WTC11 (cell line): Measurements from ENCODE around the gene STEAP1B. TPM values are rescaled to one million over a fixed set of nuclear protein-coding genes. Genes with fewer than 3 reads are reported as not detected.

Experiments
- ATAC-seq: fragments of 200-7000 bp; cut with Tn5 transposase; 2 replicates; pipeline ENCODE4 v1.10.0; 2021; ENCODE audit warnings: mild to moderate bottlenecking, moderate library complexity
- CTCF ChIA-PET: fragments of 300-600 bp; sonication (Branson Sonifier 250); formaldehyde crosslinking; loops from one replicate; lab custom pipeline; 2021; ENCODE audit warnings: antibody characterized with exemption; lab: Charles Lee
- POLR2A ChIA-PET: fragments of 350-600 bp; sonication (Branson Sonifier 250); formaldehyde crosslinking; loops from one replicate; lab custom pipeline; 2021; ENCODE audit warnings: antibody characterized with exemption; lab: Charles Lee
- DNase-seq: peaks from one replicate; pipeline ENCODE4 v3.0.0; 2021; ENCODE audit warnings: low spot score
- H3K27ac Mint-ChIP-seq: 2 replicates; pipeline ENCODE4 v1.8.0; 2021; ENCODE audit warnings: mixed read lengths
- H3K27me3 Mint-ChIP-seq: 2 replicates; pipeline ENCODE4 v1.8.0; 2021; ENCODE audit warnings: low read depth, mild to moderate bottlenecking, moderate library complexity, mixed read lengths
- H3K36me3 Mint-ChIP-seq: 2 replicates; pipeline ENCODE4 v1.8.0; 2021; ENCODE audit warnings: mixed read lengths
- H3K4me1 Mint-ChIP-seq: 2 replicates; pipeline ENCODE4 v1.8.0; 2022; ENCODE audit warnings: mixed read lengths
- H3K4me3 Mint-ChIP-seq: 2 replicates; pipeline ENCODE4 v1.8.0; 2021; ENCODE audit warnings: mild to moderate bottlenecking, moderate library complexity, mixed read lengths
- H3K9me3 Mint-ChIP-seq: 2 replicates; pipeline ENCODE4 v1.8.0; 2021; ENCODE audit warnings: mixed read lengths
- ATF2 ChIP-seq: sonication (generic); formaldehyde crosslinking; IDR thresholded peaks from 2 replicates; pipeline ENCODE4 v1.8.1; 2022; ENCODE audit warnings: low read depth, missing genetic modification reagents, borderline replicate concordance
- CREM ChIP-seq: sonication (generic); formaldehyde crosslinking; IDR thresholded peaks from 2 replicates; pipeline ENCODE4 v1.8.1; 2022; ENCODE audit warnings: mild to moderate bottlenecking, missing genetic modification reagents, moderate library complexity
- E2F5 ChIP-seq: sonication (generic); formaldehyde crosslinking; IDR thresholded peaks from 2 replicates; pipeline ENCODE4 v1.8.1; 2022; ENCODE audit warnings: mild to moderate bottlenecking, moderate library complexity, missing genetic modification reagents
- EMX1 ChIP-seq: fragments of 250-450 bp; sonication (Bioruptor Pico); IDR thresholded peaks from 2 replicates; pipeline ENCODE4 v1.8.0; 2021; ENCODE audit warnings: mild to moderate bottlenecking
- FOXJ3 ChIP-seq: sonication (generic); formaldehyde crosslinking; IDR thresholded peaks from 2 replicates; pipeline ENCODE4 v1.9.0; 2021; ENCODE audit warnings: missing genetic modification reagents, mild to moderate bottlenecking, borderline replicate concordance
- GTF2I ChIP-seq: fragments of 250-450 bp; sonication (Bioruptor Pico); conservative IDR thresholded peaks from 2 replicates; pipeline ENCODE4 v1.4.0; 2021; ENCODE audit warnings: mild to moderate bottlenecking
- HMGA2 ChIP-seq: fragments of 250-450 bp; sonication (Bioruptor Pico); IDR thresholded peaks from 2 replicates; pipeline ENCODE4 v1.4.0; 2021; ENCODE audit warnings: mild to moderate bottlenecking, moderate library complexity
- IRF2 ChIP-seq: sonication (generic); formaldehyde crosslinking; IDR thresholded peaks from 2 replicates; pipeline ENCODE4 v1.8.0; 2022; ENCODE audit warnings: low read depth, missing genetic modification reagents, borderline replicate concordance
- JAZF1 ChIP-seq: fragments of 250-450 bp; sonication (Bioruptor Pico); IDR thresholded peaks from 2 replicates; pipeline ENCODE4 v1.9.0; 2021; ENCODE audit warnings: moderate library complexity, mild to moderate bottlenecking, inconsistent platforms
- JUN ChIP-seq: sonication (generic); formaldehyde crosslinking; IDR thresholded peaks from 2 replicates; pipeline ENCODE4 v1.8.0; 2023; ENCODE audit warnings: mild to moderate bottlenecking, missing genetic modification reagents
- MXD4 ChIP-seq: fragments of 250-450 bp; sonication (Bioruptor Pico); IDR thresholded peaks from 2 replicates; pipeline ENCODE4 v1.8.0; 2021; ENCODE audit warnings: mild to moderate bottlenecking, moderate library complexity, borderline replicate concordance
- NFYB ChIP-seq: sonication (generic); formaldehyde crosslinking; conservative IDR thresholded peaks from 2 replicates; pipeline ENCODE4 v1.8.0; 2022; ENCODE audit warnings: low read depth, missing genetic modification reagents
- NR2C2 ChIP-seq: sonication (generic); formaldehyde crosslinking; IDR thresholded peaks from 2 replicates; pipeline ENCODE4 v1.8.0; 2022; ENCODE audit warnings: mild to moderate bottlenecking, missing genetic modification reagents
- PRRX2 ChIP-seq: fragments of 250-450 bp; sonication (Bioruptor Pico); IDR thresholded peaks from 2 replicates; pipeline ENCODE4 v1.8.0; 2021; ENCODE audit warnings: mild to moderate bottlenecking
- SMAD3 ChIP-seq: sonication (generic); formaldehyde crosslinking; IDR thresholded peaks from 2 replicates; pipeline ENCODE4 v1.8.0; 2022; ENCODE audit warnings: missing genetic modification reagents, mild to moderate bottlenecking, borderline replicate concordance
- SOX15 ChIP-seq: fragments of 250-450 bp; sonication (Bioruptor Pico); IDR thresholded peaks from 2 replicates; pipeline ENCODE4 v1.9.0; 2021; ENCODE audit warnings: mild to moderate bottlenecking
- SP1 ChIP-seq: sonication (generic); formaldehyde crosslinking; conservative IDR thresholded peaks from 2 replicates; pipeline ENCODE4 v1.8.1; 2022; ENCODE audit warnings: missing genetic modification reagents
- TEAD4 ChIP-seq: sonication (generic); formaldehyde crosslinking; IDR thresholded peaks from 2 replicates; pipeline ENCODE4 v1.8.0; 2022; ENCODE audit warnings: mild to moderate bottlenecking, missing genetic modification reagents
- USF1 ChIP-seq: sonication (generic); formaldehyde crosslinking; IDR thresholded peaks from 2 replicates; pipeline ENCODE4 v1.8.0; 2022; ENCODE audit warnings: mild to moderate bottlenecking, missing genetic modification reagents
- ZNF138 ChIP-seq: sonication (generic); formaldehyde crosslinking; conservative IDR thresholded peaks from 2 replicates; pipeline ENCODE4 v1.8.1; 2022; ENCODE audit warnings: mild to moderate bottlenecking, moderate library complexity, missing genetic modification reagents
- ZNF232 ChIP-seq: sonication (generic); formaldehyde crosslinking; IDR thresholded peaks from 2 replicates; pipeline ENCODE4 v1.8.0; 2022; ENCODE audit warnings: mild to moderate bottlenecking, missing genetic modification reagents
- ZNF263 ChIP-seq: sonication (generic); formaldehyde crosslinking; IDR thresholded peaks from 2 replicates; pipeline ENCODE4 v1.8.1; 2022; ENCODE audit warnings: low read depth, mild to moderate bottlenecking, moderate library complexity, missing genetic modification reagents
- ZNF671 ChIP-seq: fragments of 250-450 bp; sonication (Bioruptor Pico); IDR thresholded peaks from 2 replicates; pipeline ENCODE4 v1.8.0; 2021; ENCODE audit warnings: mild to moderate bottlenecking
- total RNA-seq: library from RNA; stranded (reverse); gene quantifications from 3 replicates; pipeline ENCODE4 v1.2.3, GENCODE V29; 2021

Gene STEAP1B
- total RNA-seq, 1 experiment from 2014 or later, result 5.5 TPM

GRCh38 chr7:22372863-22373262 lies 127.1 kb downstream of the STEAP1B start:
- Mint-ChIP-seq H3K4me3 (no peak overlapping the region), H3K27me3 (no peaks in the 10 kb centered on the region), H3K36me3 (no peaks in the 10 kb centered on the region), H3K4me1 (peaks cover 3% of the 10 kb centered on the region), H3K27ac (no peak overlapping the region), H3K9me3 (no peaks in the 10 kb centered on the region)
- ATAC-seq (no peak), DNase-seq (no peak)
- ChIA-PET CTCF (interaction anchor here (0.5 kb wide), 1 partner anchor 27 kb away, joined by 3 read pairs; no protein-coding TSS in a partner anchor), POLR2A (no interaction called here)
- TF ChIP-seq SMAD3 (CRISPR knock-in tag) (no peak), SP1 (no peak), SOX15 (CRISPR knock-in tag) (no peak), ZNF263 (CRISPR knock-in tag) (no peak), NR2C2 (CRISPR knock-in tag) (no peak), EMX1 (no peak), TEAD4 (CRISPR knock-in tag) (no peak), IRF2 (no peak), NFYB (CRISPR knock-in tag) (no peak), E2F5 (CRISPR knock-in tag) (no peak), ATF2 (no peak), JUN (CRISPR knock-in tag) (no peak), JAZF1 (CRISPR knock-in tag) (no peak), ZNF138 (CRISPR knock-in tag) (no peak), HMGA2 (no peak), PRRX2 (no peak), MXD4 (CRISPR knock-in tag) (no peak), CREM (no peak)

- CTCF ChIA-PET, result no interaction called here
- H3K36me3 Mint-ChIP-seq, result no peaks in the 10 kb centered on the region
- DNase-seq (no peak), ATAC-seq (no peak)
- H3K4me1 Mint-ChIP-seq, result peaks cover 3% of the 10 kb centered on the region
- H3K27ac Mint-ChIP-seq, result no peak overlapping the region
- TF ChIP-seq GTF2I (CRISPR knock-in tag) (no peak), FOXJ3 (CRISPR knock-in tag) (no peak), USF1 (CRISPR knock-in tag) (no peak), ZNF671 (no peak), ZNF232 (no peak)
- TF ChIP-seq, all 79 proteins: peak for 0
- Mint-ChIP-seq H3K4me3 (no peak overlapping the region), H3K27me3 (no peaks in the 10 kb centered on the region), H3K9me3 (no peaks in the 10 kb centered on the region)
- POLR2A ChIA-PET, result no interaction called here
These were observed 128.1 kb downstream of the STEAP1B start for GRCh38 chr7:22371878-22372277.

Other genes starting within 250 kb of the STEAP1B start
- 9.9 to 12.3 TPM (median 10.3 TPM) in 3 replicates for gene RAPGEF5, start 143.0 kb downstream of the STEAP1B start, total RNA-seq
- gene IL6, start 227.0 kb upstream of the STEAP1B start, total RNA-seq, result 0.27 to 0.71 TPM (median 0.52 TPM) in 3 replicates